ENCODE data around the gene SLC8A1.

SLC8A1 gene

DNA sequence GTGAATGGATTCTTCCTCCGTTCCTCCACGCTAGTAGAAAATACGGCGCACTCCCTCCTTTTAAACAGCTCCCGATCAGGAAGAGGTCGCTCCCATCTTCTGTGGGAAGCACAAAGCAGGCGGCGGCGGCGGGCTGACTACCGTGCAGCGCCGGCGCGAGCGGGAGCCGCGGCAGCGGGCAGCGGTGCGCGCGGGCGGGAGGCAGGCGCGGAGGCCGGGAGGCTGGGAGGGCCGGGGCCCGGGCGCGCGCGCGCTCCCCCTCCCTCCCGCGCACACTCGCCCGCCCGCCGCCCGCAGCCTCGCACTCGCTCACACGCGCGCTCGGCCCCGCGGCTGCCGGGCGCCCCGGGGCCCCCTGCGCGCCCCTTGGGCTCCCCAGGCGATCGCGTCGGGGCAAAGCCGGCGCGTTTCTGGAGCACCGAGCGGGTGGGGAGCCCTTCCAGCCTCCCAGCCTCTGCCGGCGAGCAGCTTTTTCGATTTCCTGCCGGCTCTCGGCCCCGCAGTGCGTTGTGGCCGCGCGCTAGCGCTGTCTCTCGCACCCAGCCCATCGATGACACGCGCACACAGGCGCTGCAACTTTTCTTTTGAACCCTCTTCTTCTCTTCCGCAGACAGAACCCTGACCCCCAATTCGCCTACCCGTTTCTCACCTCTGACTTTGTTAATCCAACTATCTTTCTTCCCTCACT, at the start of gene SLC8A1:
TSS of gene SLC8A1 (minus strand) at position 173 of the 688 bp plus-strand sequence.
- peak; percentile 11 for DNase-seq

DNA sequence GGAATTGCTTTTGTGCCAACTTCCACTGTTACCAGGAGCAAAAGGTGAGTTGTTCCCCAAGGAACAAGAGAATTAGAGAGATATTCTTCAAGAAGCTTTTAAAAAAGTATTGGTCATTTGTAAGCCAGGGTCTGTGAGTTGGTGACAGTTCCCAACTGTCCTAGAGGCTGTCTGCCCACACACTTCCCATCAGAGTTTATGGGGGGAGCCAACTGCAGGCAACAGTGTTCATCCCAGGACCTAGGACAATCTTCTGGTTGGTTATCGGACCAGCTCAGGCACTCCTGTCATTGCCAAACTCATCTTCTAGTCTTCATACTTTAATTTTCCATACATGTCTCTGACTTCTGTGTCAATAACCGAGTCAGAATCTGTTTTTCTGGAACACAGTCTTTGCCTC, 47.5 kb upstream of the SLC8A1 start:
- DNase-seq = no peak

GRCh38 chr2:40497251-40497859, 45.5 kb upstream of the SLC8A1 start:
- DNase-seq = no peak

DNA sequence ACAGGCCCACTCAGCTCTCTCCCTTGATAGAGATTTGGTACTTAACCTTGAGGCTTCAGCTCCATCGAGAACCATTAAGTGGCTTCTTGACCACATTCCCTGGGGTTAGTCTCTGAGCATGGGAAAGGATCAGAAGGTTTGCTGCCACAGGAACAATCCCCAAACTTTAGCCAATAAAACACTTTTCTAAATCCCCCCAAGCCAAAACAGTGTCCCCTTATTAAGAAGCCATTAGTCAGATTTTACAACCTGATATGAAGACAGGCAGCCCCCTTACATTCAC, 37.7 kb upstream of the SLC8A1 start:
- DNase-seq = no peak

- DNase-seq = no peak
Observed at GRCh38 chr2:40488927-40489677, 37.2 kb upstream of the SLC8A1 start.

DNA sequence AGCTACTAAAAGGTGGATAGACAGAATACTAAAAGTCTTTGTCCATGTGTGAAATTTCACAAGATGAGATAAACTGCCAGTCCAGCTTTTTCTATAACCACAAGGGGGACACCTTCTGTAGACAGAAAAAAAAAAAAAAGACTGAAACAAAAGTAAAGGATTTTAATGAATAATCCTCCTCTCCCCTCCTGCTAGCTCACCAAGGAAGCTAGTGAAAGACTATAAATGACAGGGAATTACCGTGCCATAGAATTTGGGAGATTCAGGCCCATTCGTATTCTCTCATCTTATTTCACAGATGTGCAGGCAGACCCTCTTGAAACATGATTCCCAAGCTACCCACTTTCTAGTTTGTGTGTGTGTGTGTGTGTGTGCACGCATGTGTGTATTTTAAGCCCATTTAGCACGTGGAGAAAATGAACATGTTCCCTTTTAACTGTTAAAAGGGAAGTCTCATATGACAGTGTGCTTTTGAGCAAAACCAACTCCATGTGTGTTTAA, 36.3 kb upstream of the SLC8A1 start:
- no peak for DNase-seq

- DNase-seq = no peak
Observed at GRCh38 chr2:40487602-40488001, 35.7 kb upstream of the SLC8A1 start.

- DNase-seq = no peak
Observed at GRCh38 chr2:40485854-40486253, 34.0 kb upstream of the SLC8A1 start.

GRCh38 chr2:40485318-40485717, 33.4 kb upstream of the SLC8A1 start:
- DNase-seq = no peak

GRCh38 chr2:40483549-40484243, 31.8 kb upstream of the SLC8A1 start:
- DNase-seq = no peak

- no peak for DNase-seq
Observed at GRCh38 chr2:40480596-40480995, 28.7 kb upstream of the SLC8A1 start.

DNA sequence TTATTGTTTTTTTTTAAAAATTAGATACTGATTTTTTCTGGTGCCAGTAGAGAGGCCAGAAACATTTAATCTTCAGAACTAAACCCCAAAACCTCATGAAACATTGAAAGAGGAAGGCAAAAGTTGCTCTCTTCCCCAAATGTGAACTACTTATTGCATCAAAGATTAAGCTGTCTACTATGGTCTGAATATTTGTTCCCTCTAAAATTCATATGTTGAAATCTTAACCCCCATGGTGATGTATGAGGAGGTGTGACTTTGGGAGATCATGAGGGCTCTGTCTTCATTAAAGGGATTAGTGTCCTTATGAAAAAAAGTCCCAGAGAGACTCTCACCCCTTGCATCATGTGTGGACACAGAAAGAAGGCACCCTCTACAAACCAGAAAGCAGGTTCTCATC, 28.2 kb upstream of the SLC8A1 start:
- DNase-seq = no peak

DNA sequence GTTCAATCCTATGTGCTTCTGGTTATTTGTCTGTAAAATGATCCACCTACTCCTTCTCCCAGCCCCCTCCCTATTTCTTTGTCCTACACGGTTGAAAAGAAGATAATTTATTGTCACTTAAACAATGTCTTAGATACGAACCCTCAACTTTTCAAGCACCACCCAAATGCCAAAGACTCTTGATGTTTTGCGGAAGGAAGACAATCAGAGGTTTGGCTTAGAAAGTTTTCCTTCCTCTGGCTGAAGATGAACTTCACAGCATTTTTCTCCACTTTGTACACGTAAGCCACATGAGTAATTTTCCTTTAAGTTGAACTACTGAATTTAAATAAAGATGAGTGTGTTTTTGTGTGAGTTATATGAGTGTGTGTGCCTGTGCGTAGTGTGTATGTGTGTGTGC, 25.5 kb upstream of the SLC8A1 start:
- DNase-seq = no peak

DNA sequence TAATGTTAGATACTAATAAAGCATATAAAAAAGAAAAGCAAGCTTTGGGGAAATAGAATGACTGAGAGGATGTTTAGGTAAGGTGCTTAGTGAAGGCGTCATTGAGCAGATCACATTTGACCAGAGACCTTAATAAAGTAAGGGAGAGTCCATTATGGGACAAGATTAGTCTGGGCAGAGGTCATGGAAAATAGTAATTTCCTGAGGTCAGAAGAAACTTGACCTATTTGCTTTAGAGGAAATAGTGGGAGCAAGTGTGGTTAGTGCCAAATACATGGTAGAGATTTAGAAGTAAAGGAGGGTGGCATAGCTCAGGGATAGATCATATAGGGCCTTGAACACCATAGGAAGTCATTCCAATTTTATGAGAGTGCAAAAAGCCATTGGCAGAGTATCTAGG, 24.5 kb upstream of the SLC8A1 start:
- DNase-seq = no peak

GRCh38 chr2:40474306-40474705, 22.4 kb upstream of the SLC8A1 start:
- no peak for DNase-seq

DNA sequence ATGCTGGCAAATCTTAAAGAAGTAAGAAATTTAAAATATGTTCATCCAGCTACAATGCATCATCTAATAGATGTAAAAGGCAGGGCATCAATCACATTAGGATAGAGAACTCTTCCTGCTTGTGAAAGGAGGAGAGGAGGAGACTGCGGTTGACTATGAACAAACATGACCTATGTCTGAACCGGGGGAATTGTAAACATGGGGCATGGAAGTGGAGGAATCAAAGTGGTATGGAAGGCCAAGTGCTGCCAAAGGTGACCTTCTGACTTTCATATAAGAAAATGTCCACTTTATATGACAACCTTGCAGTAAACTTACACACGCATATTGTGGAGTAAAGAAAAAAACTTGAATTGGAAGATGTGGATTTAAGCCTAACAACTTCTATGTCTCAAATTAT, 20.0 kb upstream of the SLC8A1 start:
- DNase-seq = no peak

GRCh38 chr2:40470822-40471813, 19.2 kb upstream of the SLC8A1 start:
- no peak for DNase-seq

DNA sequence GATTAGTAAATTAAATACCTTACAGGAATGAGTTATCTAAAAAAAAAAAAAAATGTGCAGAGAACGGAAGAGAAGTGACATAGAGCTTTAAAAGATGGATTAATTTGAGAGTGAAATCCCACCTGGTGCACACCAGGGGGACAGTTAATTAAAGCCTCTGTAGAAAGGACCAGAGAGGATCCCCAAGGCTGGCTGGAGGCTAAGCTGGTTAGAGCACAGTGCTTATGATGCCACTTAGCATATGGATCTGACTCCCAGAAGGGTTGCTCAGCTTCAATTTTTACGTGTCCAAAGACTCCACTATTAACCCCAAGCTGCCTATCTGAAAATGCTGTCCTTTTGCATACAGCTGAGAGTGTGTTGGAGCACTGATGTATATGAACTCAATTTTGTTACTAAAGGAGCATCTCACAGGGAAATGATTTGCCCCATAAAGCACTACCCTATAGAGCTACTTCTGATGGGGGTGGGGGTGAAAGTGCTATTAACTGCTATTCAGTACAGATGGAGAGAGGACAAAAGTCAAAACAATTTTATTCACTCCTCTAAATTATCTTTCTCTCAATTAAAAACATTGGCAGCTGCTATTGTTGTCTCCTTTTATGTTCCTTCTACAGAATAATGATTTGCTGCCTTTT, 15.2 kb upstream of the SLC8A1 start:
- no peak for DNase-seq

- DNase-seq = no peak
Observed at GRCh38 chr2:40466332-40466906, 14.5 kb upstream of the SLC8A1 start.

- DNase-seq = no peak
Observed at GRCh38 chr2:40463112-40463511, 11.2 kb upstream of the SLC8A1 start.

DNA sequence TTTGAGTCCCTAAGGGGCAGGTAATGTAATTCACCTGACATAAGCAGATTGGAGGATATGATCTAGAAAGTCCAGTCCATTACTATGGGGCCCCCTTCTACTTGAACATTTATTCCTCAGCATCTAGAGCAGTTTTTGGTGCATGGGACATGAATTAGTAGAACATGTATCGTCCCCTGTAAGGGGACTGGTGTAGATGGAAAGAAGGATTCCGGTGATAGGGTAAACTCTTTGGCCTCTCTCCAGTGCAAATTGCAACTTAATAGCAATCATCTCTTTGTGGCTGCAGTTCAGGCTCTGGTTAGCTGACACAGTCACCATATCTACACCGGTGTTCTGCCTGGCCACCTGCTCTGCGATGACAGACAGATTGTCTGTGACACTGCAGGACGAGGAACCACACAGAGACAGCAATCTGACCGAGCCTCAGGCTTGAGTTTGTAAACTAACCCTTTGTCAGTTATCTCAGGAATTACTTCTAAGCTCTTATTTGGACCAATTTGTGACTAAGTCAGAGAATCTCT, 6.4 kb upstream of the SLC8A1 start:
- DNase-seq = no peak

Measured in T1000 (cell line).